GM19372 (cell line): ENCODE data around the gene CCDC106.

Experiments
- ATAC-seq: cut with Tn5 transposase; IDR thresholded peaks from one replicate; pipeline ENCODE4 v1.9.1; 2021; ENCODE audit warnings: mild to moderate bottlenecking, low read depth, moderate library complexity; ENCODE audit not compliant: unreplicated experiment

CCDC106 gene

DNA sequence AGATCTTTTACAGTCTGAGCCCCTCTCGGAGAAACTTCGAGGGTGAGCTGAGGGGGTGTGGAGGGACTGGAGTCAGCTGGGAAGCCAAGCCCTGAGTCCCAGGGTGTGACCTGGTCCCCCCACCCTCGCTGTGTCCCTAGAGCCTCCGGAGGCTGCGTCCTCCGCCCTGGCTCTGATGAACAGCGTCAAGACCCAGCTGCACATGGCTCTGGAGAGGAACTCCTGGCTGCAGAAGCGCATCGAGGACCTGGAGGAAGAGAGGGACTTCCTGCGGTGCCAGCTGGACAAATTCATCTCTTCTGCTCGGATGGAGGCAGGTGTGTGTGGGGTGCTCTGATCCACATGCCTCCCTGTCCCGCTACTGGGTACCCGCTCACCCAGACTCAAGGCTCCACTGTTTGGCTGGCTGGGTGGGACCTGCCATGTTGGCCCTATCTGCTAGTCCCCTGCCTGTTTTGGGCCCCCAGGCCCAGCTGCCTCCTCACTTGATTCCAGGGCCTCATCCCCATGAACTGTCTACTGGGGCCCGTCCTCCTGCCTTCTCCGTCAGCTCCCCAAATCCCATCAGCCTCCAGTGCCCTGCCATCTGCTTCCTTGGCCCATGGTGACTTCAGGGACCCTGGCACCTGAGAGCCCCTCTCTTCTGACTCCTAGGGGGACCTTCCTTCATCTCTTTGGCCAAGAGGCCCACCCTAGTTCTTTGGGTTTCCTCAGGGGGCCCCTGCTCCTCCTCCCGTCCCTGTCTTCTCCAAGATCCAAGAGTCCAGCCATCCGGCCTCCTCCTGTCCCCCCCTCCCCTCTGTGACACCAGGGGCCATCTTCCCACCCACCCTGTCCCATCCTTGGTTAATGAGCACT is 1.5 kb downstream of the CCDC106 start:
- ATAC-seq, result no peak

DNA sequence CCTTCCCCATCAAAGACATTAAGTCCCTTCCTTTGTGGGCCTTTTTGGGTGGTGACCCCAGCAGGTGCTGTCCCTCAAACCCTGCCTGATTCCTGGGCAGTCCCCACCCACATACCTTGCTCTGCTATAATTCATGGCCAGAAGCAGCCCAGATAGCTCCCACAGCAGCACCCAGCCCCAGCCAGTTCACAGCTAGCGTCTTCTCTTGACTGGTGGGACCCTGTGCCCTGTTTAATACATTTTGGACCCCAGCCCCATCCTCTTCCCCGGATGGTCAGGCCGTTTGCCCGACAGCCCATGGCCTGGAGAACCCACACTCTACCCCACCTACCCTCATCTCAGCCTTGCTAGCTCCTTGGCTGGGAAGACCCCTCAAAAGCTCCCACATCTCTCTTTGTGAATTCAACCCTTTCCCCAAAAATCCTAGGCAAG is 2.1 kb downstream of the CCDC106 start:
- no peak for ATAC-seq

DNA sequence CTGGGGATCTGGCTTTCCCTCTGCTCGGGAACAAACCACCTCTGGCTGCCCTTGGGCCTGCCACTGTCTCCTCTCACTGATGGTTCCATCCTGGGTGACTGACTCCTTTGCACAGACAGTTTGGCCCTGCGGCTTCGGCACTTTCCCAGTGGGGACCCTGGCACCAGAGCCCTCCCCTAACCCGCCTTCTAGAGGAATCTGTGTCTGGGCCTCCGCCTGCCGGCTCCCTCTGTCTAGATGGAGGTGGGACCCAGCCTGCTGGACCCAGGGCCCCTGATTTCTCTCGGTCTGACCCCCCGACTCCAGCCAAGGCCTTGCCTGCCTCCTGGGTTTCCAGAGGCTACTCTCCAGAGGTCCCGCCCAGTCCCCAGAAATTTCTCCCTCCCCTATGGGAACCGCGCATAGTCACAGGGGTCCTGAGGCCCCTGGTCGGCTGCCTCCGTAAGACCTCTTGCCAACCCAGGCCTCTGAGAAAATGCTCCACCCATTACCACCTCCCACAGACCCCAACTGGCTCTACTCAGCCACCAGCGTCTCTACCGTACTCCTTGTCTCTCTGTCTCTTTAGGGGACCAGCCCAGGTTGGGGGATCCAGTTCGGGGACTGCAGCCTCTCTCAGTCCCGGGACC is 2.7 kb downstream of the CCDC106 start:
- ATAC-seq, result no peak

DNA sequence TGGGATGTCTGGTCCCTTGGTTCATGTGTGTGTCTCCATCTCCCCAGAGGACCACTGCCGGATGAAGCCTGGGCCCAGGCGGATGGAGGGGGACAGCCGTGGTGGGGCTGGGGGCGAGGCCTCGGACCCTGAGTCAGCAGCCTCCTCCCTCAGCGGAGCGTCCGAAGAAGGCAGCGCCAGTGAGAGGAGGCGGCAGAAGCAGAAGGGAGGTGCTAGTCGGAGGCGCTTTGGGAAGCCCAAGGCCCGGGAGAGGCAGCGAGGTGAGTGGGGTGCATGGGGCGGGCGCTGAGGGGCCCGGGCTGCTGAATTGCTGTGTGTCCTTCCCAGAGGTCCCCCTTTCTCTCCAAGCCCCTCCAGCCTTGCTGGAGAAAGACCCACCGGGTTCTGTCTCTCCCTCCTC is 3.2 kb downstream of the CCDC106 start:
- no peak for ATAC-seq

DNA sequence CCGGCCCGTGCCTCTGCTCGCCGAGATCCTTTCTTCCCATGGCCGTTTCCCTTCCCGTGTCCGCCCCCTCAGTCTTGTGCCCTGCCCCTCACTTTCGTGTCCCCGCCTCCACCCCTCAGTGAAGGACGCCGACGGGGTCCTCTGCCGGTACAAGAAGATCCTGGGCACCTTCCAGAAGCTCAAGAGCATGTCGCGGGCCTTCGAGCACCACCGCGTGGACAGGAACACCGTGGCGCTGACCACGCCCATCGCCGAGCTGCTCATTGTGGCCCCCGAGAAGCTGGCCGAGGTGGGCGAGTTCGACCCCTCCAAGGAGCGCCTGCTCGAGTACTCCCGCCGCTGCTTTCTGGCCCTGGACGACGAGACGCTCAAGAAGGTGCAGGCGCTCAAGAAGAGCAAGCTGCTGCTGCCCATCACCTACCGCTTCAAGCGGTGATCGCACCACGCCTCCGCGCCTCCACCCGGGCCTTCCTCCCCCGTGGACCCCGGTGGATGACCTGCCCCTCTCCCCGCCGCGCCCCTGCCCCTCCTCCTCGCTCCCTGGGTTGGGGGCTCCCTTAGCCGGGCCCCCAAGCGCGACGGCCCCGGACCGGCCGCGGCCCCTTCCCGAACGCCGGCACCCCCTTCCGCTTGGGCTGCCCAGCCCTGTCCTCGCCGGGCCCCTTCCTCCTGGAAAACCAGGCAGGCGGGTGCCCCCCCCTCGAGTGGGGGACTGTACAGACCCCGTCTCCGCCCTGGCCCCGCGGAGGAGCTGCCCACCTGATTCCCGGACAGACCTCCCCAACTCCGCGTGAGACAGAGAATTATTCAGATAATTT is 4.5 kb downstream of the CCDC106 start:
- no peak for ATAC-seq

DNA sequence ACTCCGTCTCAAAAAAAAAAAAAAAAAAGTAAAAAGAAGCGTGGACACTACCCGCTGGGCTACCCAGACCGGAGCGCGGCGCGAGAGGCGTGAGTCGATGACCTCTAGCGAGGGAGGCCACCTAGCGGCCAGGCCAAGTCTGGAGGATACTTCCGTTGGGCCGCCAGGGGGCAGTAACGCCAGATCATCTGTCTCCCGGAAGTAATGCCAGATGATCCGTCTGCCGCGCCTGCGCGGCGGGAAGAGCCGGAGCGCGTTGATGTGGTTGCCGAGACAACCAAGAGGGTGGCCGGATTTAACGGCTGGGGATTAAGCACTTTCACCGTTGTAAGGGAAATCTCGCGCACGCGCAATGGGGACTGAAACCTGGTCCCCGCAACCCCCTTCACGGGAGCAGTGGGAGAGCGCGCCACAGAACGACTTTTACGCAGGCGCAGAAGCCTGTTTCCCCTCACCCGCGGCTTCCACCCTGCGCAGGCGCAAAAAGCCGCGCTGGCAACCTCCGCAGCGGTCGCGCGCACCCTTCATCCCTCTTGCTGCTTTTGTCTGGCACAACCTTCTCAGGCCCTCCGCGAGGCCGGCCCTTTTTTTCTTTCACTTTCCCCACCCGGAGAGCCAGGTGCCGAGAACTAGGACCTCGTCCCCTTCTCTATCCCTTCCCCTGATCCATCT is 5.8 kb downstream of the CCDC106 start:
- ATAC-seq, result peak; percentile 46

DNA sequence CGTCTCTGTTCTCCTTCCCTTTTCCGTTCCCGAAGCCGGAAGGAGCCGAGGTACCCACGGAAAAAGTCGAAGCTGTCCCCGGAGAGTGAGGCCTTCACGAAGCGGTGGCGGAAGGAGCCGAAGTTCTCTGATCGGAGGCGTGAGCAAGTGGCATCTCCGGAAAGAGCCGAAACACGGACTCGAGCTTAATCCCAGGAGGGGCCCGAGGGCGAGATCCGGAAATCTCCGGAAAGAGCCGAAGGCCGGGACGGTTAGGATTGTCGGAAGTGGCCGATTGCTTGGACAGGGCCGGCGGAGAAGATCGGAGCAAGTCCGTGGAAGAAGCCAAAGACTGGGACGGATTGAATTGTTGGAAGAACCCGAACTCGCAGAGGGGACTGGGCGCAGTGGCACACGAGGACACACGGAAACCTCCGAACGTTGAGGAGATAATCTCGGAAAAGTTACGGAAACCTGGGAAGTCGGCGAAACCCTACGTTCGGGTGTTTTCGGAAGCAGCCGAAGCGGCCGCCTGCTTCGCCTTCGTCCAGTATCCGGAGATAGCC is 6.4 kb downstream of the CCDC106 start:
- ATAC-seq, result peak; percentile 48

DNA sequence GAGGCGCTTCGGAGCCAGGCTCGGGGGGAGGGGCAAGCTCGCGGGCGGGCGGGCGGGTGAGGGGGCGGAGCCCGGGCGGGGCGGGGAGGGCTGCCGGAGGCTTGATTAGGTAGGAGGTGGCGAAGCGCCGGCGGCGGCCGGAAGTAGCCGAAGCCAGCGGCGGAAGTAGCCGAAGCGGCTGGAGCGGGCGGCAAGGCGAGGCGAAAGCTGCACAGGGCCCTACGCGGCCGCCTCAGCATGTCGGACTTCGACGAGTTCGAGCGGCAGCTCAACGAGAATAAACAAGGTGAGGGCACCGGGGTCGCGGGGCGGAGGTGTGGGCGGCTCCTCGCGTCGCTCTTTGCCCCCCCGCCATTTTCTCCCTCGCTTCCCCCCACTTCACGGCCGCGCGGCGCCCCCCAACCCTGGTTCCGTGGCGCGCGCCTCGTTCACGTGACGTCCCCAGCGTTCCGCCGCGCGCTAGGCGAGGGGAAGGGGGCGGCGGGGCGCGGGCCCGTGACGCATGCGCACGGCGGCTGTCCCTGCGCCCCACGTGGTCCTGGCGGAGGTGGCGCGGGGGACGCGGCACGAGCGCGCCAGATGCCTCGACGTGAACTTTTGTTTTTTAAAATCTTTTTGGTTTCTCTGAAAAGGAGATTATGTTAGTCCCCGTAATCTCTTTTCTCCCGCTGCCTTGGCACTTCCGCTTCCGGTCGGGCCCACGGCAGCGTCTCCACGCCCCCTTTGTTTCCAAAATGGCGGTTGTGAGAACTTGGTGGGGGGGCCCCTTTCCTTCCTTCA is 7.0 kb downstream of the CCDC106 start, which contains the start of gene U2AF2:
Gene U2AF2, plus strand, starts transcription at position 168 of the 780 bp plus-strand sequence. Its CDS starts 70 bp downstream, at position 238.
- peak; percentile 37 for ATAC-seq

DNA sequence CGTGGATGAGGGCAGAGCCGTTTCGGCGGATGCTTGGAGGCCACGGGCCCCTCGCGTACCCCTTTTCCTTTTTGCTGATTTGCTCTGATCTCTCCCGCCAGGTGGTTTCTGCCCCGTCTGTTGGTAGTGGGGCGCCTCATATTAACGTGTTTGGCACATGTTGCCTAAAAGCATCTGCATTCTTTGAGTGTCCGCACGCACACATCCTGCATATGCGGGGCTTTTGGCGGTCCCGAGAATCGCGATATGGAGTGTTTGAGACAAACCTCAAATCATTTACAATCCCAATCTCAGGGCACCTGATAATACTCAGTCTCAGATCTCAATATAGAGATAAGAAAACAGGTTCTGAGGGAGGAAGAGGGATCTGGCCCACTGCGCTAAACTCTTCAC is 7.6 kb downstream of the CCDC106 start:
- ATAC-seq, result no peak

DNA sequence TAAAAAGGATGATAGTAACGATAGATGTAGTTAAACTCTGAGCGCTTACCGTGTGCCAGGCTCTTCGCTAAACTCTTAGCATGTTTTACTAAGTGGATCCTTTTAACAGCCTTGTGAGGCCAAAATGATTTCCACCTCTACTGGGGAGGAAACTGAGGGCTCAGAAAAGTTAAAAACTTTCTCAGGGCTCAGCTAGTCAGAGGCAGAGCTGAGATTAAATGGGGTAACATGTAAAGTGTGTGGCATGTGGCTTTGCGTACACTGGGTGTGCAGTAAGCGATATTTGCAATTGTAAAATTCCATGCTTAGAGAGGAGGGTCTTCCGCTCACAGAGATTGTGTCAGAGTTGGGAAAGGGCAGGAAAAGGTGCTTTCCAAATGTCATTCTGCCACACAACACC is 8.5 kb downstream of the CCDC106 start:
- no peak for ATAC-seq

DNA sequence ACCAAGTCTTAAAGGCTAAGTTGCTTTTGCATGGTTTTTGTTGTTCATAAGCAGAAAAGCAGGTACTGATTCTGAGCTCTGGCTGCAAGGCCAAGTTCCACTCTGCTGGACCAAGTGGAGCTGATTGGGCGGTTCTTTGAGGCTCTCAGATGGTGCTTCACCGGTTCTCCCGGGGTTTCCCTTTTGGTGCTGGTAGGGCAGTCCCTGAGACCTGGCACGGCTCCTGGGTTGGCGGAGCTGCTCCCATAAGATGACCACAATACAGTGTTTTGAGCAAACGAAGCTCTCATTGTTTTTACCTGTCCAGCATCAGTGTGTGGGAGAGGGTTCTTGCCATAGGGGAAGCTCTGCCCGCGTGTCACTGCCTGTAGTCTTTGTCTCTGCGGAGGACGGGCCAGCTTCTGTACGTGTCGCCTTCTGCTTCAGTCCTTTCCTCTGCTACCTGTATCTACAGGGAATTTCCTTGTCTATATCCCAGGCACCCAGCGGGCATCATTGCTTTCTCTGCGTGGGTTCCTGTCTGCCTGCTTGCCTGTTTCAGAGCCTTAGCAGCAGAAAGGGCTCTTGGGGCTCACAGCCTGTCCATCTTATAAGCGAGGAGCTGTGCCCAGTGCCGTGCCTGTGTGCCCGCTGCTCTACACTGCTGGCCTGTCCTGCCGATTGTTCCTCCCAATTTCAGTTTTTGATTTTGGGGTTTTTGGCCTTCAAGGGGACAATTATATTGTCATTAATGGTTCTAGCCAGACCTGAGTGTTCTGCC is 9.2 kb downstream of the CCDC106 start:
- ATAC-seq, result no peak

DNA sequence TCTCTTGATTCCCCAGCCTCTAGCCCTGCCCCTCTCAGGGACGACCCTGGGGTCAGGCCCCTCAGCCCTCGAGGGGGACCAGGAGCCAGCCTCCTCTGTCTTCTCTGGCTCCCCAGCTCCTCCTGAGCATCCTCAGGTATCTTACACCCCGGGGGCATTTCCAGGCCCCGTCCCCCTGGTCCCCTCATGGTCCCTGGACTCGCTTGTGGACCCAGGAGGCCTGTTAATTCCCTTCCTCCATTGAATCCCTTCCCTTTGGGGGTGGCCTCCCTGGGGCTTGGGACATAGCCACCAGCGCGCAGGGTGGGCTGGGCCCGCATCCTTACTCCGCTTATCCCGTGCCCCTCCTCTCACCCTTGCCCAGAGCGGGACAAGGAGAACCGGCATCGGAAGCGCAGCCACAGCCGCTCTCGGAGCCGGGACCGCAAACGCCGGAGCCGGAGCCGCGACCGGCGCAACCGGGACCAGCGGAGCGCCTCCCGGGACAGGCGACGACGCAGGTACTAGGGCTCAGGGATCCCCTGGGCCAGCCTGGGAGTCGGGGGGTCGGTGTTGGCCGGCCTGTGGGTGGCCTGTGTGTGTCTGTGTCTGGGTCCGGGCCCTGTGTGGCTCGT is 10.9 kb downstream of the CCDC106 start:
- no peak for ATAC-seq

DNA sequence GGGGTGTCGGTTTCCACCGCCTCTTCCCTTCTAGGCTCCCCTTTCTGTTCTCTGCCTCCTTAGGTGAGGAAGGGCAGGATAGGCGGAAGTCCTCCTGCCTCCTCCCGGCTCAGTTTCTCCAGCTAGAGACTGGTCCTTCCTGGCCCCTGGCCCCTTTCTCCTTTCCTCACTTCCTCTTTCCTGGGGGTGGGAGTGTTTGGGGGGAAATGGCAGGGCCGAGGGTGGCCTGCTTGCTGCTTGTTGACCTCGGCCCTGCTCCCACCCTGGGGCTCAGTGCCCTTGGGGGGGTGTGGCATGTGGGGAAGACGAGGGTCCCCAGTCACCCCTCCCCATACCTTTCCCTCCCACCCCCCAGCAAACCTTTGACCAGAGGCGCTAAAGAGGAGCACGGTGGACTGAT is 11.8 kb downstream of the CCDC106 start:
- no peak for ATAC-seq

DNA sequence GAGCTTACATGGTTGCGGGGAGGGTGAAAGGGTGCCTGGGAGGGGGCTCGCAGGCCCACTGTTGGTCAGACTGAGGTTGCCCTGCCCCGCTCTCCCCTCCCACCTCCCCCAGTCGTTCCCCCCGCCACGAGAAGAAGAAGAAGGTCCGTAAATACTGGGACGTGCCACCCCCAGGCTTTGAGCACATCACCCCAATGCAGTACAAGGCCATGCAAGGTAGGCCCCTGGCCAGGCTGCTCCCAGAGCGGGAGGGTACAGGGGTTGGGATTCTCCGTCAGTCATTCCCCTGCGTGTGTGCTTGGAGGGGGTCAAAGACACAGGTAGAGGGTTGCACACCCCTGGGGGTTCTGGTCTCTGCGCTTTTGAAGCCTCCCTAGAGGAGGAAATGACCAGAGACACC is 12.4 kb downstream of the CCDC106 start:
- no peak for ATAC-seq

DNA sequence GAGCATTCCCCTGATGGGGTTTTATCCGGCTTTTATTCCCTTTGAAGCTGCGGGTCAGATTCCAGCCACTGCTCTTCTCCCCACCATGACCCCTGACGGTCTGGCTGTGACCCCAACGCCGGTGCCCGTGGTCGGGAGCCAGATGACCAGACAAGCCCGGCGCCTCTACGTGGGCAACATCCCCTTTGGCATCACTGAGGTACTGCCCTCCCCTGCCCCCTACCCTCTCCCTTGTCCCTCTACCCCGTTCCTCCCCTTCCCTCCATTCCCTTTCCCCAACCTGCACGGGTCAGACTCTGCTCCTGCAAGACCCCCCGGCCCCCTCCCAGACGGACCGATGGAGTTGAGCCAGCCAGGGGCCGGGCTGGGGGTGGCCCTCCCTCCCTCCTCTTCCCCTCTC is 13.0 kb downstream of the CCDC106 start:
- ATAC-seq, result no peak

DNA sequence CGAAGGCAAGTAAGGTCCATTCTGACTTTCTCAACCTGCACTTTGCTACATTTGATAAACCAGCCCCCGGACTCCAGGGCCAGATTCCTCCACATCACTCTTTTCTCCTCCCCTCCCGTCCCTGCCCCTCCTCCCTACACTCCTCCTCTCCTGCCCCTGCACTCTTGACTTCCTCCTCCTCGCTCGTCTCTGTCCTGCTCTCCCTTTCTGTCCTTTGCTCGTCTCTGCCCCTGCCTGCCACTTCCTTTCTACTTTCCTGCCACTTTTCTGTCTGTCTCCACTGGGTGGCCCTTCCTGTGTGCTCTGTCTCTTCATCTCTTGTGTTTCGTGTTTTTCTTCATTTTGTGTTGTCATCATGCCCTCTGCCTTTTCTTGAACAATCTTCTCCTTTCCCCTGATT is 13.8 kb downstream of the CCDC106 start:
- no peak for ATAC-seq

DNA sequence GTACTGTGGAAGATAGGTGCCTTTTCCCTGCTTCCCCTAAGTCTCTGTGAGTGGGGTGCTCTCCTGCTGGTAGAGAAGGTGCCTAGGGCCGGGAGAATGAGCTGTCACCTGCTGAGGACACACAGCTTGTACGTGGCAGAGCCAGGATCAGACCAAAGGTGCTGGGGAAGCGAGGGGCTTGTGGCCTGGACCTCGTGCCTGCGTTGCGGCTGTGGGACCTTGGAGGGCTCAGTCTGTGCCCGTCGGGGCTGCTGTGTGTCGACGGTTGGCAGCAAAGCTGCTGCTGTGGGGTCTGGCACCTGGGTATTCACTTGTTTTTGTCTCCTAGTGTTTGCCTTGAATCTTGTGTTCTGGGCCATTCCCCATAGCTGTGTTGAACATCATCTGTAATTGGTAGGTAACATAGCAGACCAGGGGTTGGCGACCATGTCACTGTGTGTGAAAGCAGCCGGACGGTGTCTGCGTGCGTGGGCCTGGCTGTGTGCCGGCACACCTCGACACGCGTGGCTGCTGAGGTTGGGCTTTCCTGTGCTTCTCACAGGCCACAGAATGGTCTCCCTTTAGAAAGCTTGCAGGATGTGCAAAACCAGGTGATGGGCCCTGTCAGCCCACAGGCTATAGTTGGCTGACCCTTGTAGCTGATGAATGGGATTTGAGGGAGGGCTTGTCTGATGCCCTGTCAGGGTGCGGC is 16.0 kb downstream of the CCDC106 start:
- no peak for ATAC-seq
